ENCODE measurements around the gene TSTD1. TPM values are rescaled to one million over a fixed set of nuclear protein-coding genes. Genes with fewer than 3 reads are reported as not detected.
"Not testable (repeated sequence)": the region's sequence is repeated elsewhere in the genome, so short reads cannot be mapped to it uniquely, and the experiment has no call there.

The TSTD1 gene
- total RNA-seq, 4 donors from 2014 or later: 15.7 to 46.9 (median 37.4) TPM

DNA sequence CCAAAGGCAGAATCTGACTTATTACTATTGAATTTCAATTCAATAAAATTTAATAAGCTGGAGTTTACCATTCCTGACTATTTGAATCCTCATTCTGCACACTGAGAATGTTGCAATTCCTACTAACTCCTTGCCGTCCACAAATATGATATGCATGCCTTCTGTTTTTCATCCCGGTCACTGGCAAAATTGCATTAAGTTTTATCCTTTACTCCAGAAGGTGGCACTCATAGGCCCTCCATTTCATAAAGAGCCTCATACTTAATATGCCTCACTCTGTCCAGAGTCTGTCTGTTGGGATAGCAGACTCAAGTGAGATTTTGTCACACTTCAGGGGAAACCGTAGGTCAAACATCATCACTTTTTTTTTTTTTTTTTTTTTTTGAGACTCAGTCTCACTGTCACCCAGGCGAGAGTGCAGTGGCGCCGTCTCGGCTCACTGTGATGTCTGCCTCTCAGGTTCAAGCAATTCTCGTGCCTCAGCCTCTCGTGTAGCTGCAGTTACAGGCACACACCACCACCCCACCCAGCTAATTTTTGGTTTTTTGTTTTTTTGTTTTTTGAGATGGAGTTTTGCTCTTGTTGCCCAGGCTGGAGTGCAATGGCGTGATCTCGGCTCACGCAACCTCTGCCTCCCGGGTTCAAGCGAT lies 45.1 kb downstream of the TSTD1 start:
- H3K36me3 ChIP-seq: peaks cover 0 to 6% (median 0%) of the 10 kb centered on the region in 3 donors
- H3K4me1 ChIP-seq: peaks cover 0 to 9% (median 0%) of the 10 kb centered on the region in 4 donors
- 74 to 76% methylated on average over 14 of the region's 14 CpGs for whole genome bisulfite sequencing, 2 donors
- H3K27me3 ChIP-seq: no peaks in the 10 kb centered on the region
- TF ChIP-seq EP300 (IDR thresholded peaks at IDR 0.05) (no peak), POLR2A (IDR thresholded peaks at IDR 0.05) (no peak)
- TF ChIP-seq, protein P1, sequence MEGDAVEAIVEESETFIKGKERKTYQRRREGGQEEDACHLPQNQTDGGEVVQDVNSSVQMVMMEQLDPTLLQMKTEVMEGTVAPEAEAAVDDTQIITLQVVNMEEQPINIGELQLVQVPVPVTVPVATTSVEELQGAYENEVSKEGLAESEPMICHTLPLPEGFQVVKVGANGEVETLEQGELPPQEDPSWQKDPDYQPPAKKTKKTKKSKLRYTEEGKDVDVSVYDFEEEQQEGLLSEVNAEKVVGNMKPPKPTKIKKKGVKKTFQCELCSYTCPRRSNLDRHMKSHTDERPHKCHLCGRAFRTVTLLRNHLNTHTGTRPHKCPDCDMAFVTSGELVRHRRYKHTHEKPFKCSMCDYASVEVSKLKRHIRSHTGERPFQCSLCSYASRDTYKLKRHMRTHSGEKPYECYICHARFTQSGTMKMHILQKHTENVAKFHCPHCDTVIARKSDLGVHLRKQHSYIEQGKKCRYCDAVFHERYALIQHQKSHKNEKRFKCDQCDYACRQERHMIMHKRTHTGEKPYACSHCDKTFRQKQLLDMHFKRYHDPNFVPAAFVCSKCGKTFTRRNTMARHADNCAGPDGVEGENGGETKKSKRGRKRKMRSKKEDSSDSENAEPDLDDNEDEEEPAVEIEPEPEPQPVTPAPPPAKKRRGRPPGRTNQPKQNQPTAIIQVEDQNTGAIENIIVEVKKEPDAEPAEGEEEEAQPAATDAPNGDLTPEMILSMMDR (IDR thresholded peaks at IDR 0.05): peak in 4 of 5 experiments; percentile 10 to 19 (median 16)
- DNase-seq (ENCODE audit: low spot score in 2 of 2): no peak
- no peak overlapping the region for H3K27ac ChIP-seq
- H3K4me3 ChIP-seq: no peak overlapping the region
- no peaks in the 10 kb centered on the region for H3K9me3 ChIP-seq

DNA sequence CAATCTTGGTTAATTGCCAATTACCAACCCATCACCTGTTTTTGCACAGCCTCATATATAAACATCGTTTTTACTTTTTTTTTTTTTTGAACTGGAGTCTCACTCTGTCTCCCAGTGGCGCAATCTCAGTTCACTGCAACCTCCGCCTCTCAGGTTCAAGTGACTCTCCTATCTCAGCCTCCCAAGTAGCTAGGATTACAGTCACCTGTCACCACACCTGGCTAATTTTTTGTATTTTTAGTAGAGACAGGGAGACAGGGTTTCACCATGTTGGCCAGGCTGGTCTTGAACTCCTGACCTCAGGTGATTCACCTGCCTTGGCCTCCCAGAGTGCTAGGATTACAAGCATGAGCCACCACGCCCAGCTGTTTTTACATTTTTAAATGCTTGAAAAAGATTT lies 46.7 kb downstream of the TSTD1 start:
- not testable (repeated sequence) for H3K4me3 ChIP-seq; H3K4me1 ChIP-seq; H3K27me3 ChIP-seq; H3K36me3 ChIP-seq; H3K9me3 ChIP-seq; H3K27ac ChIP-seq; DNase-seq (ENCODE audit: low spot score in 2 of 2)
- WGBS, 2 donors: 96 to 97% methylated on average over 4 of the region's 4 CpGs

Small RNA genes lying within 50 kb of the gene (small RNA-seq; reads per million reads assigned to genes)
- gene AL591806.2: not detected

Other genes starting within 250 kb of the TSTD1 start
- gene LY9, start 242.8 kb downstream of the TSTD1 start, total RNA-seq: 1 to 10 TPM in 2 of 4 donors, under 1 TPM in 1, not detected in 1; 0.22 to 3.0 (median 1.9) TPM
- under 1 TPM in 3 of 4 donors, not detected in 1; 0.63 to 0.98 (median 0.90) TPM for gene CD244, start 176.1 kb downstream of the TSTD1 start, total RNA-seq
- 1 to 10 TPM in 1 of 4 donors, under 1 TPM in 1, not detected in 2; 0.42 to 1.2 TPM for gene ITLN1, start 153.8 kb downstream of the TSTD1 start, total RNA-seq
- not detected for gene ITLN2, start 84.2 kb downstream of the TSTD1 start, total RNA-seq
- 10 to 100 TPM in 3 of 4 donors, 1 to 10 TPM in 1; 6.9 to 23.1 (median 14.9) TPM for gene F11R, start 17.8 kb downstream of the TSTD1 start, total RNA-seq
- 10 to 100 TPM; 59.4 to 66.1 (median 62.9) TPM for gene USF1, start 7.0 kb upstream of the TSTD1 start, total RNA-seq
- gene ARHGAP30, start 30.9 kb upstream of the TSTD1 start, total RNA-seq: 10 to 100 TPM in 2 of 4 donors, 1 to 10 TPM in 2; 6.1 to 14.1 (median 10.2) TPM
- not detected for gene NECTIN4, start 50.6 kb upstream of the TSTD1 start, total RNA-seq
- gene KLHDC9, start 59.4 kb upstream of the TSTD1 start, total RNA-seq: 10 to 100 TPM in 1 of 4 donors, 1 to 10 TPM in 3; 7.9 to 12.9 (median 9.1) TPM
- gene PFDN2, start 79.1 kb upstream of the TSTD1 start, total RNA-seq: 10 to 100 TPM; 12.0 to 41.7 (median 39.8) TPM
- 10 to 100 TPM; 26.4 to 43.0 (median 32.9) TPM for gene NIT1, start 79.1 kb upstream of the TSTD1 start, total RNA-seq
- gene DEDD, start 93.7 kb upstream of the TSTD1 start, total RNA-seq: 10 to 100 TPM; 20.1 to 48.8 (median 27.0) TPM
- 10 to 100 TPM; 34.1 to 51.5 (median 37.6) TPM for gene UFC1, start 115.0 kb upstream of the TSTD1 start, total RNA-seq
- gene USP21, start 120.5 kb upstream of the TSTD1 start, total RNA-seq: 10 to 100 TPM; 12.9 to 53.1 (median 20.6) TPM
- gene PPOX, start 127.5 kb upstream of the TSTD1 start, total RNA-seq: 10 to 100 TPM; 25.6 to 39.3 (median 26.5) TPM
- 10 to 100 TPM; 18.8 to 41.4 (median 24.3) TPM for gene B4GALT3, start 138.5 kb upstream of the TSTD1 start, total RNA-seq
- gene ADAMTS4, start 160.1 kb upstream of the TSTD1 start, total RNA-seq: 10 to 100 TPM in 3 of 4 donors, 1 to 10 TPM in 1; 9.0 to 54.9 (median 19.5) TPM
- gene NDUFS2, start 163.4 kb upstream of the TSTD1 start, total RNA-seq: 100 to 1,000 TPM in 2 of 4 donors, 10 to 100 TPM in 2; 73.0 to 118 (median 103) TPM
- gene FCER1G, start 176.3 kb upstream of the TSTD1 start, total RNA-seq: 100 to 1,000 TPM in 1 of 4 donors, 10 to 100 TPM in 3; 40.6 to 190 (median 50.9) TPM
- gene APOA2, start 184.7 kb upstream of the TSTD1 start, total RNA-seq: not detected
- gene TOMM40L, start 187.1 kb upstream of the TSTD1 start, total RNA-seq: 10 to 100 TPM in 1 of 4 donors, 1 to 10 TPM in 3; 4.3 to 13.8 (median 8.0) TPM
- gene NR1I3, start 199.2 kb upstream of the TSTD1 start, total RNA-seq: not detected
- 1 to 10 TPM in 1 of 4 donors, under 1 TPM in 1, not detected in 2; 0.42 to 1.2 TPM for gene PCP4L1, start 219.8 kb upstream of the TSTD1 start, total RNA-seq